Parathyroid adenoma (tissue), 2 donors: ENCODE data around the gene SEMA3F.

Source experiments
- H2AFZ ChIP-seq: fragments of 300-600 bp; sonication (generic); one replicate; pipeline ENCODE4 v1.7.0; 2017; ENCODE audit warnings: antibody characterized with exemption, mild to moderate bottlenecking
- H3K27ac ChIP-seq: fragments of 300-600 bp; sonication (generic); one replicate; pipeline ENCODE4 v1.7.0; 2017
- H3K27me3 ChIP-seq: fragments of 300-600 bp; sonication (generic); one replicate; pipeline ENCODE4 v1.7.0; 2017; ENCODE audit warnings: low read length; ENCODE audit not compliant: control insufficient read depth, insufficient read depth
- H3K36me3 ChIP-seq: fragments of 300-600 bp; sonication (generic); one replicate; pipeline ENCODE4 v1.7.0; 2017; ENCODE audit warnings: low read length; ENCODE audit not compliant: control insufficient read depth, insufficient read depth
- H3K4me1 ChIP-seq: fragments of 300-600 bp; sonication (generic); one replicate; pipeline ENCODE4 v1.7.0; 2017; ENCODE audit warnings: control low read depth
- H3K4me2 ChIP-seq: fragments of 300-600 bp; sonication (generic); one replicate; pipeline ENCODE4 v1.7.0; 2017; ENCODE audit warnings: low read length
- H3K4me3 ChIP-seq: fragments of 300-600 bp; sonication (generic); one replicate; pipeline ENCODE4 v1.7.0; 2017; ENCODE audit warnings: low read depth, low read length
- H3K79me2 ChIP-seq: fragments of 300-600 bp; sonication (generic); one replicate; pipeline ENCODE4 v1.7.0; 2017; ENCODE audit warnings: control low read depth
- H3K9ac ChIP-seq: fragments of 300-600 bp; sonication (generic); one replicate; pipeline ENCODE4 v1.7.0; 2017; ENCODE audit warnings: mild to moderate bottlenecking
- H3K9me3 ChIP-seq: fragments of 300-600 bp; sonication (generic); one replicate; pipeline ENCODE4 v1.7.0; 2017; ENCODE audit warnings: low read length; ENCODE audit not compliant: control insufficient read depth
- CTCF ChIP-seq: fragments of 300-600 bp; sonication (generic); IDR thresholded peaks from one replicate; pipeline ENCODE4 v1.7.0; 2017; ENCODE audit warnings: antibody characterized with exemption, mild to moderate bottlenecking
- donor health status: primary hyperparathyroidism.

Gene SEMA3F

GRCh38 chr3:50122661-50123391 is 32.3 kb upstream of the SEMA3F start:
- Histone ChIP-seq H3K4me3 (no peak overlapping the region), H3K4me2 (no peak overlapping the region), H3K4me1 (peaks cover 28% of the 10 kb centered on the region), H3K27me3 (no peaks in the 10 kb centered on the region), H3K79me2 (no peaks in the 10 kb centered on the region), H3K9ac (no peak overlapping the region), H3K27ac (no peak overlapping the region), H3K9me3 (no peaks in the 10 kb centered on the region), H2AFZ (no peak overlapping the region), H3K36me3 (no peaks in the 10 kb centered on the region)
- TF ChIP-seq CTCF = no peak

GRCh38 chr3:50123394-50124051 is 31.6 kb upstream of the SEMA3F start:
- TF ChIP-seq CTCF = no peak
- no peaks in the 10 kb centered on the region for H3K36me3 ChIP-seq

GRCh38 chr3:50124052-50124799 is 30.9 kb upstream of the SEMA3F start:
- Histone ChIP-seq H3K4me3 (no peak overlapping the region), H3K27me3 (no peaks in the 10 kb centered on the region), H3K4me1 (peaks cover 28% of the 10 kb centered on the region), H3K9ac (no peak overlapping the region), H2AFZ (no peak overlapping the region), H3K4me2 (no peak overlapping the region), H3K36me3 (no peaks in the 10 kb centered on the region), H3K9me3 (no peaks in the 10 kb centered on the region), H3K27ac (no peak overlapping the region), H3K79me2 (no peaks in the 10 kb centered on the region)
- no peak for TF ChIP-seq CTCF

More at GRCh38 chr3:50123394-50124051, 31.6 kb upstream of the SEMA3F start:
- Histone ChIP-seq H3K9me3 (no peaks in the 10 kb centered on the region), H3K27ac (no peak overlapping the region), H3K27me3 (no peaks in the 10 kb centered on the region), H3K9ac (no peak overlapping the region), H3K4me2 (no peak overlapping the region), H3K79me2 (no peaks in the 10 kb centered on the region), H3K4me3 (no peak overlapping the region), H3K4me1 (peaks cover 28% of the 10 kb centered on the region), H2AFZ (no peak overlapping the region)

GRCh38 chr3:50124800-50125178 is 30.3 kb upstream of the SEMA3F start:
- no peaks in the 10 kb centered on the region for H3K79me2 ChIP-seq
- no peaks in the 10 kb centered on the region for H3K36me3 ChIP-seq
- no peak overlapping the region for H3K27ac ChIP-seq
- no peak overlapping the region for H3K4me2 ChIP-seq
- H3K9ac ChIP-seq = no peak overlapping the region
- H3K27me3 ChIP-seq = no peaks in the 10 kb centered on the region
- H3K9me3 ChIP-seq = no peaks in the 10 kb centered on the region
- TF ChIP-seq CTCF = no peak
- no peak overlapping the region for H3K4me3 ChIP-seq
- H2AFZ ChIP-seq = no peak overlapping the region
- peaks cover 28% of the 10 kb centered on the region for H3K4me1 ChIP-seq
